ENCODE data around the gene DYRK1A. TPM values are rescaled to one million over a fixed set of nuclear protein-coding genes. Genes with fewer than 3 reads are reported as not detected.
A peak's percentile ranks its signal among the peaks of the same experiment; 100 is the strongest.

DYRK1A gene
- total RNA-seq, 6 experiments from 2014 or later, result 35.8 to 47.3 (median 42.5) TPM

GRCh38 chr21:37451446-37451845, 84.9 kb downstream of the DYRK1A start:
- Mint-ChIP-seq H3K4me1 (ENCODE audit: low read depth) (peaks cover 79% of the 10 kb centered on the region), H3K36me3 (ENCODE audit: low read depth) (peaks cover 10% of the 10 kb centered on the region), H3K9me3 (no peaks in the 10 kb centered on the region), H3K4me3 (peak overlapping the region; percentile 69; the same call in 1 of the 2 replicates), H3K27ac (peak overlapping the region; percentile 57), H3K27me3 (ENCODE audit: insufficient read depth) (peaks cover 4% of the 10 kb centered on the region; the same call in 1 of the 2 replicates)
- no peak for TF ChIP-seq CTCF (IDR thresholded peaks at IDR 0.05)
- no peak for DNase-seq

GRCh38 chr21:37452227-37452626, 85.7 kb downstream of the DYRK1A start:
- Mint-ChIP-seq H3K27ac (peak overlapping the region; percentile 57), H3K36me3 (ENCODE audit: low read depth) (peaks cover 10% of the 10 kb centered on the region), H3K4me1 (ENCODE audit: low read depth) (peaks cover 81% of the 10 kb centered on the region), H3K27me3 (ENCODE audit: insufficient read depth) (peaks cover 4% of the 10 kb centered on the region; the same call in 1 of the 2 replicates), H3K9me3 (no peaks in the 10 kb centered on the region), H3K4me3 (peak overlapping the region; percentile 69)
- peak; percentile 84 for DNase-seq
- no peak for TF ChIP-seq CTCF (IDR thresholded peaks at IDR 0.05)

- Mint-ChIP-seq H3K27ac (peak overlapping the region; percentile 68), H3K27me3 (ENCODE audit: insufficient read depth) (peaks cover 4% of the 10 kb centered on the region; the same call in 1 of the 2 replicates), H3K9me3 (no peaks in the 10 kb centered on the region), H3K4me1 (ENCODE audit: low read depth) (peaks cover 86% of the 10 kb centered on the region), H3K36me3 (ENCODE audit: low read depth) (peaks cover 10% of the 10 kb centered on the region), H3K4me3 (peak overlapping the region; percentile 49)
- TF ChIP-seq CTCF (IDR thresholded peaks at IDR 0.05), result no peak
- no peak for DNase-seq
These were observed 86.8 kb downstream of the DYRK1A start for GRCh38 chr21:37453350-37453749.

- Mint-ChIP-seq H3K27ac (peak overlapping the region; percentile 30; the same call in 1 of the 2 replicates), H3K4me3 (no peak overlapping the region), H3K36me3 (ENCODE audit: low read depth) (peaks cover 5% of the 10 kb centered on the region), H3K9me3 (no peaks in the 10 kb centered on the region), H3K4me1 (ENCODE audit: low read depth) (peaks cover 92% of the 10 kb centered on the region), H3K27me3 (ENCODE audit: insufficient read depth) (peaks cover 4% of the 10 kb centered on the region; the same call in 1 of the 2 replicates)
- no peak for TF ChIP-seq CTCF (IDR thresholded peaks at IDR 0.05)
- no peak for DNase-seq
These were observed 88.4 kb downstream of the DYRK1A start for GRCh38 chr21:37454869-37455503.

- no peaks in the 10 kb centered on the region for H3K9me3 Mint-ChIP-seq
- TF ChIP-seq CTCF (IDR thresholded peaks at IDR 0.05), result no peak
- H3K27me3 Mint-ChIP-seq (ENCODE audit: insufficient read depth), result peaks cover 4% of the 10 kb centered on the region; the same call in 1 of the 2 replicates
- H3K36me3 Mint-ChIP-seq (ENCODE audit: low read depth), result peaks cover 5% of the 10 kb centered on the region
- peak overlapping the region; percentile 30 for H3K27ac Mint-ChIP-seq
- DNase-seq, result no peak
- no peak overlapping the region for H3K4me3 Mint-ChIP-seq
- peaks cover 92% of the 10 kb centered on the region for H3K4me1 Mint-ChIP-seq (ENCODE audit: low read depth)
These were observed 88.9 kb downstream of the DYRK1A start for GRCh38 chr21:37455504-37455911.

All from HFFc6 (cell line).